T-helper 1 cell (primary cell): ENCODE measurements around the gene TXNRD3.
A peak's percentile ranks its signal among the peaks of the same experiment; 100 is the strongest.
"Not testable (repeated sequence)": the region's sequence is repeated elsewhere in the genome, so short reads cannot be mapped to it uniquely, and the experiment has no call there.

Source experiments
- DNase-seq, 5 donors: peaks; one replicate each; pipeline ENCODE4 v3.0.0-alpha.2; 2012 to 2020

TXNRD3 gene

DNA sequence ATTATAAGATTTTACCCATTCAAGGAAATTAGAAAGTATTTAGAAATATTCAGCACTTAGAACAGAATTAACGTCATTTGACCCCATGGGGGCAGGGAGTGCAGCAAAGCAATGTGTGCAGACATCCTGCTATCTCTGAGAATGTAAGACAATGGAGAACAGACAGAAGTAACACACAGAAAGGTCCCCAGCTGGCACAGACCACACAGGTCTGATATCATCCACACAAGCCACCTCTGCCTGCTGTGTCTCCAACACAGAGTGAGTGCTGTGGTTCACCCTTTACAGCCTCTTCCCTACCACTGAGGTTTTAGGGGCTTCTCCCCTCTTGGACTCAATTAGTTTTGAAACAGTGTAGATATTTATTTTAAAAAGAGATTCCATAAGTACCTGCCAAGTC lies 16.1 kb downstream of the TXNRD3 start:
- DNase-seq: no peak

DNA sequence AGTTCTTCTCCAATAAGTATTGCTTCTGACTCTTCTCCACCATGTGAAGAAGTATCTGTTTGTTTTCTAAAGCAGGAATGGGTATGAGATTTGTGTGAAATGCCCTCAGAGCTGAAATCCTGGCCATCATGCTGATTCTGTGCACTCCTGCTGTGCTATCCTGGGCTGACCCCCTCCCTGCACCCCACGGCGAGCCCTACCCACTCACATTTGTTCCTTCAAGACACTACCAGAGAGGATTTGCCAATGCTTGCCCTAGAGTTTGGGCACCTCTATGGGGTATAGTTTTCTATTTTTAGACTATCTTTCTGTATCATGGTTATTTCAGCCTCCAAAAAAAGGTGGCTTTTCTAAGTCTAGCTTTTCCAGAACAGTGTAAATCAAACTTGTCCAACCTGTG lies 18.5 kb downstream of the TXNRD3 start:
- DNase-seq: no peak

DNA sequence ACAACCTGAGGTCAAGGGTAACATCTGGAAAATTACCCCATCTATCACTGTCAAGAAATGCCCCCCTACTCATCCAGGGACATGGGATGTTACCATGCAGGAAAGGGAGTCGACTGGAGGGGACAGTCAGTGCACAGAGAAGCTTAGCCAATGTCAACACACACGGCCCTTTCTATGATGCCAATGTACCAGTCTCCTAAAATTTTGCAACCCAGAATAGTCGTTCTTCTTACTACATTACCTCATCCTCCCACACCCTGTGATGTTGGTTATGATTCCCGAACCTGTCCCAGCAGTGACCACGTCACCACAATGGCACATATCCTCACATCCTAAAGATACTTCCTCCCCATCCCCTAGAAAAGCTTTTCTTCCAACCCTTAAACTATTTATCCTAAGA lies 20.1 kb downstream of the TXNRD3 start:
- no peak for DNase-seq

DNA sequence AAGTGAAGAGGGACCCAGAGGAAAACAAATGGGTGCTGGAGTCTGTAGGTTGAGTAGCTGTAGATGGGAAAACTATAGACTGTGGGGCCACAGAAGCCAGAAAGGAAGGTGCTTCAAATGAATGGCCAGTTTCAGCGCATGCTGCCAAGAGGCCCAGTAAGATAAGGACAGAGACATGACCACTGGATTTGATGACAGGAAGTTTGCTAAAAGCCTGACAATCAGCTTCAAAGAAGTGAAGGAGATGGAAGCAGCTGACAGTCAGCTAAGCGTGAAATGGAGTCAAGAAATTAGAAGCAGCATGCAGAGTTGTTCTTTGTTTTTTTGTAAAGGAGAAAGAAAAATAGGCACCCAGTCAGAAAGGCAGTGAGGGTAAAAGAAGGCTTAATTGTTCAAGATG lies 24.9 kb downstream of the TXNRD3 start:
- DNase-seq: no peak

DNA sequence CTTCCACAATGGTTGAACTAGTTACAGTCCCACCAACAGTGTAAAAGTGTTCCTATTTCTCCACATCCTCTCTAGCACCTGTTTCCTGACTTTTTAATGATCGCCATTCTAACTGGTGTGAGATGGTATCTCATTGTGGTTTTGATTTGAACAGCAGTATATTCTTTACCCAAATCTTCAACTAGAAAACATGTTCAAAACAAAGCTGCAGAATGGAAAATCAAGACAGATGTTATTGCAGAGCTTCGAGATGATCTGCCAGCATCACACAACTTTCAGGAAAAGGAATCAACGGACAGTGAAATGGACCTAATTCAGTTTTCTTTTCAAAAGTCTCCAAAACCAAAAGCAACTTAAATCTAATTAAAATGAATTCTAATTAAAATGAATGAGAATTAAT lies 29.2 kb downstream of the TXNRD3 start:
- DNase-seq: not testable (repeated sequence)

DNA sequence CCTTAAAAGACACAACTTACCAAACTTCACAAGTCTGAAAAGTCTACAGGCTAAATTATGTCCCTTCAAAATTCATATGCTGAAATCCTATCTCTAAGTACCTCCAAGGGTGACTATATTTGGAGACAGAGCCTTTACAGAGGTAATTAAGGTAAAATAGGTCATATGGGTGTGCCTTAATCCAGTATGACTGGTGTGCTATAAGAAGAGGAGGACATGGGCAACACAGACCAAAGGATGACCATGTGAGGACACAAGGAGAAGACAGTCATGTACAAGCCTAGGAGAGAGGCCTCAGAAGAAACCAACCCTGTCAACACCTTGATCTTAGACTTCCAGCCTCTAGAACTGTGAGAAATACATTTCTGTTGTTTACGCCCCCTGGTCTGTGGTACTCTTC lies 32.2 kb downstream of the TXNRD3 start:
- DNase-seq: no peak

DNA sequence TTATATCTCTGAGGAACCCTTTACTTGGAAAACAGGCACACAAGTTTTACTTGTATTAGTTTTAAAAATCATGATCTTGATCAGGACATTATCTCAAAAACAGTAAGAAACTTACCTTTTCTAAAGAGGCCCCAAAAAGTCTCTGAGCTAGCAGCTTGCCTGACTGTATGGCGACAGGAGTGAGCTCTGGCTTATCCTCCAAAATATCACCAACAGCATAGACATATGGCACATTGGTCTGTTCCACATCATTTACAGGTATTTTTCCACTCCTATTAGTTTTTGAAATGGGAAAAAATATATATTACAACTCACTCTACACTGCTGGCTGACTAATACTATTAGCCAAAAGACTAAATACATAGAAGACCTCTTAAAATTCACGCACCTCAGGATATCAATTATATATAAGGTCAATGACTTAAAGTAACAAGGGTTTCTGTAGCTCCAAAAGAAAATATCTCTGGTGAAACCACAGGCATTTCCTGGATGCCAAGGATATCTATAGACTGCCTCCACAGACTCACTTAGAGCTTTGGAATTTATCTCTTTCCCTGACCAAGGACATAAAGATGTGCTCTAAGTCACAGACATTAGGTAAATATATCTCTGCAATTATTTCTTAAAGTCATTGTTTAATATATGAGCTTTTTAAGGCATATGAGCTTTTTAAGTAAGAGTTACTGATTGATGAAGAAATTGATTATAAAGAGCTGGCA lies 33.1 kb downstream of the TXNRD3 start:
- no peak for DNase-seq

DNA sequence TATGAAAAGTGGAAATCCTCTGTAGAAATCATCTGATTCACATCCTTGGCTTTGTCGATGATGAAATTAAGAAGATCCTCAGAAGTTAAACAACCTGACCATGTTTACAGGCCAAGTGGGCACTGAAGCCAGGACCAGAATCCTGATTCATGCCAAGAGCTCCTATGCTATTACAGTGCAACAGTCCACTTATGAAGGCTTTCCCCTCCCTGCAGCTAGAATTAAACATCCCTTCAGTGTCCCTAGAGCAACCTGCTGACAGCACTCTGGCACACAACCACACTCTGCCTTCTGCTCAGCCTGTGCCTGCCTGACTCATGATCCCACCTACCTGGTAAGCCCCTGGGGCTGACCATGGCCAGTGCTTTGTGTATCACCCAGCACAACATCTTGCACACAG lies 33.8 kb downstream of the TXNRD3 start:
- no peak for DNase-seq

DNA sequence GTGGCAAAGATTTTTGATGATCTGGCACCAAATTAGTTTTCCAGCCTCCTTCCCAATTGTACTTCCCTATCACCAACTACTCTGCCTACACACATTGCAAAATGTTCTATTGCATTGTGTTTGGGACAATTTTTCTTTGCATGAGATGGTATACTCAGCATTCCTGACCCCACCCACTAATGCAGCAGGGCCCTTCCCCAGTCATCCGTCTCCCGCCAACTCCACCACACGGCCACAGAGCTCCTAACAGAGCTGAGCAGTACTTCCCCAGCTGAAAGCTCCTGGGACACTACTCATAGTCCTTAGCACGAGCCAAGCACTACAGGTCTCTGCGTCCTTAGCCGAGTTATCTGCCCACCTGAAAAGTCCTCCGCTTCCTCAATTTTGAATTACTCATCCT lies 34.2 kb downstream of the TXNRD3 start:
- no peak for DNase-seq

DNA sequence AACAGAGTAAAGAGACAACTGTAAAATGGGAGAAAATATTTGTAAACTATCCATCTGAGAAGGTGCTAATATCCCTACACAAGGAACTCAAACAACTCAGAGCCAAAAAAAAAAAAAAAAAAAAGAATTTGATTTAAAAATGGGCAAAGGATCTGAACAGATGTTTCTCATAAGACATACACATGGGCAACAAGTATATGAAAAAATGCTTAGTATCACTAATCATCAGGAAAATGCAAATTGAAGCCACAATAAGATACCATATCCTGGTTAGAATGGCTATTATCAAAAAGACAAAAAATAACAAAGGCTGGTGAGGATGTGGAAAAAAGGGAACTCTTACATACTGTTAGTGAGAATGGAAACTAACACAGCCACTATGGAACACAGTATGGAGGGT lies 36.2 kb downstream of the TXNRD3 start:
- DNase-seq: no peak

DNA sequence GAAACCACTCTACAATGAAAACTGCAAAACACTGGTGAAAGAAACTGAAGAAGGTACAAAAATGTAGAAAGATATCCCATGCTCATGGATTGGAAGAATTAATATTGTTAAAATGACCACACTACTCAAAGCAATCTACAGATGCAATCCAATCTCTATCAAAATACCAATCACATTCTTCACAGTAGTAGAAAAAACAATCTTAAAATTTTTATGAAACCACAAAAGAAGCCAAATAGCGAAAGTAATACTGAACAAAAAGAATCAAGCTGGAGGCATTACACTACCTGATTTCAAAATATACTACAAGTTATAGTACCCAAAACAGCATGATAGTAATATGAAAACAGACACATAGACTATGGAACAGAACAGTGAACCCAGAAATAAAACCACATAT lies 36.9 kb downstream of the TXNRD3 start:
- no peak for DNase-seq

DNA sequence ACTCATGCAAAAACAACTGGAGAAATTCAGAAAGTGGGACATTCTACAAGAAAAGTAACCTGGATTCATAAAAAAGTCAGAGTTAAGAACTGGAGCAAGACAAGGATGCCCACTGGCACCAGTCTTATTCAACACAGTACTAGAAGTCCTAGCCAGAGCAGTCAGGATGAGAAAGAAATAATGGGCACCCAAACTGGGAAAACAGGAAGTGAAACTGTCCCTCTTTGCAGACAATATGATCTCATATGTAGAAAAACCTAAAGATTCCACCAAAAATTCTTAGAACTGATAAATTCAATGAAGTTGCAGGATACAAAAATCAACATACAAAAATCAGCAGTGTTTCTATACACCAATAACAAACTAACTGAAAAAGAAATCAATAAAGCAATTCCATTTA lies 37.4 kb downstream of the TXNRD3 start:
- DNase-seq: no peak

DNA sequence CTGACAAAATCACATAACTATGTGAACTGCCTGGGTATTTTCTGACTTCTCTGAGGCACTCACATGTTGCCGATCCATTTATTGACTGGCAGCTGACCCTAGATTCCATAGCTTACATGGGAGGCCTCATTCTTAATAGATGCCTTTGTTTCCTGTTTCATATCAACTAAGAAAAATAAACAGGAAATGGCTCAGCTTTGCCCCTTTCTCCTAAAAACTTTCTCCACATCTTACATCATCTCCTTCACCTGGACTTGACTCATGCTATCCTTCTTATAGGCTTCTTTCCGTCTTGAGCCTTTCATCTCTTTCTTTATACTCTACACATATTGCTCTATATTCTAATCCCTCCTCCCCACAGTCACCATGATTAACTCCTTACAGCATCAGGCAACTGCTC lies 38.0 kb downstream of the TXNRD3 start:
- no peak for DNase-seq

DNA sequence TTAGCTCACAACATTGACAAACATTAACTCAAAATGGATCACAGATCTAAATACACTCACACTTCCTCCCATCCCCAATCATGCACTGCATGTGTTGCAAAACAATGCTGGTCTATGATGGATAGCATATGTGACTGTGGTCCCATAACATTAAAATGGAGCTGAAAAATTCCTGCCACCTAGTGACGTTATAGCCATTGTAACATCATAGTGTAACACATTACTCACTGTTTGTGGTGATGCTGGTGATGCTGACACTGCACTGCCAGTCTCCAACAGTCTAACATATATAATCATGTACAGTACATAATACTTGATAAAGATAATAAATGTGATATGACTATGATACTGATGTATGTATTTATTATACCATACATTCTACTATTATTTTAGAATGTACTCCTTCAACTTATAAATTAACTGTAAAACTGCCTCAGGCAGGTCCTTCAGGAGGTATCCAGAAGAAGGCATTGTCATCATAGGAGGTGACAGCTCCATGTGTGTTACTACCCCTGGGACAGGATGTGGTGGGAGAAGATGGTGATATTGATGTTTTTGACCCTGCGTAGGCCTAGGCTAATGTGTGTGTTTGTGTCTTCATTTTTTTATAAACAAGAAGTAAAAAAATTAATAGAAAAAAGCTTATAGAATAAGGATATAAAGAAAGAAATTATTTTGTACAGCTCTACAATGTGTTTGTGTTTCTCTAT lies 41.3 kb downstream of the TXNRD3 start:
- no peak for DNase-seq

DNA sequence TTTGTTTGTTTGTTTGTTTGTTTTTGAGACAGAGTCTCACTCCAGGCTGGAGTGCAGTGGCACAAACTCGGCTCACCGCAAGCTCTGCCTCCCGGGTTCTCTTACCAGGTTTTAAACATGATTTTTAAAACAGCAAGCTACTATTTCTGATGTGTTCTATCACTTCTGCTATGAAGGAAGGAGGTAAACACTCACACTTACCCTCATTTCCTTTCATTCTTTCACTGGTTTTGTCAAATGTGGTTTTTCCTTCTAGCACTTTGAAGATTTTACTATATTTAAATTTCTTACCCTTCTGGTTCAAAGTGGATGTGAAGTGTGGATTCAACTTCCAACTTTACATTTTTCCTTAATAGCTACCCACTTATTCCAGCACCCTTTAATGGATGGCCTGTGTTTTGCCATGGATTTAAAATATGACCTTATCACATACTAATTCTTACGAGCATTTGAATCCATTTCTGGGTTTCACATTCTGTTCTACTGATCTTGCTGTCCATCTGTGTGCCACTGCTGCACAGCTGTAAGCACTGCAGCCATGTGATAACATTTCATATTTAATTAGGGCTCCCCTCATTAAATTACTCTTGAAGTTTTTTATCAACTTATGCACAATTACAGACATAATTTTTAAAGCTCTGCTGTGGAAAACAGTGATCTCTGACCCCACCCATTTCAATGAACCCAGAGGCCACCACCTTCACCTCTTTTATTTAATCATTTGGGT lies 42.3 kb downstream of the TXNRD3 start:
- no peak for DNase-seq

DNA sequence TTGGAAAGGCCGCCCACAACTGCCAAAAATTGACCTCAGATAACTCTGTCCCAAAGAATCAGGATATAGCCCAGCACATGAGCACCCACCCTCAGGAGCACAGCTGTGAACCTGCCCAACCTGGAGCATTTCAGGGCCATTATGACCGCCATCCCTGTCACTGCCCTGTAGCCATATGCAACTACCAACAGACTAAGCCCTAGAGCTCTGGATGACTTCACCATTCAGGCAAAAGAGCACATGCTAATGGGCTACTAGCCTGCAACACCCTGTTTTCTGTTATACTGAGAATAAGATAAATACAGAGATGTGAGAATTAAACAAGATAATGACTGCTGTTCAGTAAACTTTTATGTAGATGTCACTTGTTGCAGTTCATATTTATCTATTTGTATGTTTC lies 45.0 kb downstream of the TXNRD3 start:
- no peak for DNase-seq

DNA sequence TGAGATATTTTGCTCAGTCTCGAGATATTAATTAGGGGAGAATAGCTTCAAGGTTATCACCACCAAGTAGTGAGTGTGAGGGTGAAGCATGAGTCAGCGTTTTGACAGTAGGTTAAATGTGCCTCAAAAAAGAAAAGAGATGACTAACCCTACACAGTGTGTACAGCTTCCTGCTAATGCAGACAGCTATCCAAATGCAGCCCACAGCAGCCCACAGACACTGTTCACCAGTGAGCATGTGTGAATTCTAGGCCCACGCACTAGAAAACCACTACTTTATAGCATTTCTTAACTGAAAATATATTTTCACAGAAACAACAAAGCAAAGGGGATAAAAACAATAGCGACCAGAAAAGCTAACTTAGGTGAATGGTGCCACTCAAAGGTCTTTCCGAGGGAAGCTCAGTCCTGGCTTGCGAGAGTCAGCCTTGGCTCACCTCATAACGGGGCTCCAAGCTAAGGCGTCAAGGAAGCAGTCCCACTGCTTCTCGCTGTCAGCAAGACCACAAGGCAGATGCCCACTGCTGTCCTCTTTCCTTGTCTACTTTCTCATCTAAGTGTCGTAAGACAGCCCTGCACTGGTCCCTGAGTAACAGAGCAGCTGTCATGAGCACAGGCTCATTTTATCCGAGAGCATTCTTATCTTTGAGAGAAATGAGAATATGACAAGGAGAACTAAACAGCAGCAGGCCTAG lies 47.6 kb downstream of the TXNRD3 start:
- peak in 1 of 5 donors; percentile 61 for DNase-seq

DNA sequence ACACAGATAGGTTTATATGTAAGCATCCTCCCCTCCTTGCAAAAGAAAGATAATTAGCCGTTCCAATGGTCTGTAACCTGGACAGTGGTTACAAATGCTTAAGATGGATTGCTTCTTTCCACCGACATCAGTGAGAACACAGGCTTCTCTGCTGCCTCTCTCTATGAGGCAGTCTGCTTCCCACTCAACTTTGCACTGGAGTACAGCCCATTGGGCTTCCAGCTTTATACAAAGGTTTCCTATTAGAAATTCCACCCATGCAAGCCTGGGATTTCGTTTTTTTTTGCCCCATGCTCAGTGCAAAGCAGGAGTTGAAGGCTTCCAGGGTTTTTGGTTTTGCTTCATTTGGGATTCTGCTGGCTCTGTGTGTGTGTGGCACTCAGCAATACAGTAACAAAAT lies 48.9 kb downstream of the TXNRD3 start:
- DNase-seq: no peak

DNA sequence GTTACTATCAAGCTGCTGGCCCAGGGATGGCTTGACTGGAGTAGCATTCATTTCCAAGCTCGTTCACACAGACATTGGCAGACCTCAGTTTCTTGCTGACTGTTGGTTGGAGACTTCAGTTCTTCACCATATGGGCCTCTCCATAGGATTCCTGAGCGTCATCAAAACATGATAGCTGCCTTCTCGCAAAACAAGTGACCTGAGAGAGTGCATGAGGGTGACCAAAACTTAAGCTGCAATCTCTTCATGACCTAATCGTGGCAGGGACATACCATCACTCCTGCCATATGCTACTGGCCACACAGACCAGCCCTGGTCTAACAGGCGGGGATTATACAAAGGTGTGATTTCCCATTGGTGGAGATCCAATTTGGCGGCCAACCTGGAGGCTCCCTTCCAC lies 50.2 kb downstream of the TXNRD3 start:
- no peak for DNase-seq

DNA sequence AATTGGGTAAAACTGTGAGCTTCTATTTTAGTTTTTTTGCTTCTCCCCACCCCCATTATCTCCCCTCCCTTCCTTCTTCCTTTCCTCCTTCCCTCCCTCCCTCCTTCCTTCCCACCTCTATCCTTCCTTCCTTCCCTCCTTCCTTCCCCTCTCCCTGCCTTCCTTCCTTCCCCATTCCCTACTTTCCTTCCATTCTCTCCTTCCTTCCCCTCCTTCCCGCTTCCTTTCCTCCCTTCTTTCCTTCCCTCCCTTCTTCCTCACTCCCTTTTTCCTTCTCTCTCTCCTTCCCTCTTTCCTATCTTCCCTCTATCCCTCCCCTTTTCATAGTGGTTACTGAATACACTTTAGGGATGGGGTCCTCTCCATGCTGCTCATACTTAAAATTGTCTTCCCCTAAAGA lies 55.8 kb downstream of the TXNRD3 start:
- no peak for DNase-seq

DNA sequence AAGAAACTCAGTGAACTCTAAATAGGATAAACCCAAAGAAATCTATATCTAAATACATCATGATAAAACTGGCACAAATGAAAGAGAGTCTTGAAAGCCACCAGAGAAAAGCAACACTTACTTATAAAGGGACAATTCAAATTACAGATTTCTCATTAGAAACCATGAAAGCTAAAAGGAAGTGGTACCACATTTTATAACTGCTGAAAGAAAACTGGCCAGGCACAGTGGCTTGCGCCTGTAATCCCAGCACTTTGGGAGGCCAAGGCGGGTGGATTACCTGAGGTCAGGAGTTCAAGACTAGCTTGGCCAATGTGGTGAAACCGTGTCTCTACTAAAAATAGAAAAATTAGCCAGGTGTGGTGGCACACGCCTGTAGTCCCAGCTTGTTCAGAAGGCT lies 59.4 kb downstream of the TXNRD3 start:
- not testable (repeated sequence) for DNase-seq

DNA sequence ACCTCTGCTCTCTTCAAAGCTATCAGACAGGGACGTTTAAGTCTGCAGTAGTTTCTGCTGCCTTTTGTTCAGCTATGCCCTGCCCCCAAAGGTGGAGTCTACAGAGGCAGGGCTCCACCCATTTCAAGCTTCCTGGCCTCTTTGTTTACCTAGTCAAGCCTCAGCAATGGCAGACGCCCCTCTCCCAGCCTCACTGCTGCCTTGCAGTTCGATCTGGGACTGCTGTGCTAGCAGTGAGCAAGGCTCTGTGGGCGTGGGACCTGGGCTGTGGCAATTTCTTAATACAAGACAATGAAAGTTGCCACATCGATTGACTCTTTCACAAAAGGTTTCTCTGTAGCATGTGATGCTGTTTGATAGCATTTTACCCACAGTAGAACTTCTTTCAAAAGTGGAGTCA lies 63.4 kb downstream of the TXNRD3 start:
- not testable (repeated sequence) for DNase-seq

DNA sequence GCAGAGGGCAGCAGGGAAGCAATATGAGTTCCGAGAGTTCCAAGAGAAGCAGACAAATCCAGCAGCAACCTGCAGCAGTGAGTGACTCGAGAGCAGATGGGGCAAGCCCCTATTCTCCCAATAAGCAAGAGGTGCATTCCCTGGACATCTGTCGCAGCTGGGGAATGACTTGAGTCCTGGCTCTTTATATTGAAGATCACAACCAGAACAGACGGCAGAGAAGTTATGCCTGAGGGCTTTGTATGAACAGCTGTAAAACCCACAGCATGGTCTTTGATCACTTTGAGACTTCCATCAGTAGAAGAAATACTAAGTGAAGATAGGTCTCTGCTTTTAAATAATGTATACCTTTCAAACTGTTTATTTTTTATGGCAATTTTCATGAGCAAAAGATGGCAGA lies 72.6 kb downstream of the TXNRD3 start:
- DNase-seq: no peak
